GM12878 (cell line): ENCODE data around the gene ITM2C. TPM values are rescaled to one million over a fixed set of nuclear protein-coding genes. Genes with fewer than 3 reads are reported as not detected.

Source experiments
- ATAC-seq: fragments of 200-7000 bp; cut with Tn5 transposase; 3 replicates; pipeline ENCODE4 v1.9.1; 2020; ENCODE audit warnings: mild to moderate bottlenecking, moderate library complexity
- BruUV-seq: library from RNA; stranded (reverse); fragments of 400-500 nt; replicated peaks from 2 replicates; lab custom pipeline; 2021; lab: Mats Ljungman, UMichigan
- CTCF ChIA-PET: fragments of 300-600 bp; sonication (Branson Sonifier 250); formaldehyde crosslinking; extraction: SDS; loops from one replicate; lab custom pipeline; 2021; ENCODE audit warnings: inconsistent platforms; lab: Yijun Ruan, JAX
- POLR2A ChIA-PET: fragments of 350-600 bp; formaldehyde crosslinking; extraction: SDS; loops from one replicate; lab custom pipeline; 2021; ENCODE audit warnings: inconsistent platforms; lab: Charles Lee
- RAD21 ChIA-PET: fragments of 300-600 bp; sonication (Branson Sonifier 250); formaldehyde crosslinking; loops from one replicate; lab custom pipeline; 2023; ENCODE audit warnings: antibody characterized with exemption; ENCODE audit not compliant: unreplicated experiment; lab: Charles Lee
- SMC1A ChIA-PET: fragments of 300-600 bp; sonication (Branson Sonifier 250); formaldehyde crosslinking; loops from one replicate; lab custom pipeline; 2023; ENCODE audit not compliant: unreplicated experiment, uncharacterized antibody; lab: Charles Lee
- DNase-seq: peaks from one replicate; pipeline ENCODE4 v3.0.0-alpha.2; 2011; ENCODE audit warnings: low read depth, low spot score
- FAIRE-seq: peaks from 3 replicates; lab custom pipeline; 2011; peaks lifted over from hg19 to GRCh38; lab: Jason Lieb, UNC
- H2AFZ ChIP-seq: 2 replicates; pipeline ENCODE4 v1.6.0; 2011; ENCODE audit warnings: low read depth, low read length, control low read depth; ENCODE audit not compliant: control insufficient read depth
- H3K27ac ChIP-seq: 2 replicates; pipeline ENCODE4 v1.5.1; 2011; ENCODE audit warnings: control low read depth; ENCODE audit not compliant: control insufficient read depth, insufficient read depth
- H3K27me3 ChIP-seq, 2 experiments: replicated peaks in 1 of 2; 2 replicates each; pipeline versions ENCODE4 v1.6.0 to v1.6.1; 2011; ENCODE audit warnings: low read length in 1 of 2; ENCODE audit not compliant: control insufficient read depth in 2 of 2, insufficient read depth in 2 of 2
- H3K36me3 ChIP-seq, 2 experiments: 2 replicates each; pipeline ENCODE4 v1.5.1; 2011; ENCODE audit warnings: low read length in 1 of 2; ENCODE audit not compliant: control insufficient read depth in 2 of 2, insufficient read depth in 2 of 2
- H3K4me1 ChIP-seq: 2 replicates; pipeline ENCODE4 v1.6.1; 2011; ENCODE audit warnings: mild to moderate bottlenecking, low read length, moderate library complexity, mixed read lengths; ENCODE audit not compliant: control insufficient read depth, insufficient read depth
- H3K4me2 ChIP-seq: 2 replicates; pipeline ENCODE4 v1.6.0; 2011; ENCODE audit warnings: control low read depth; ENCODE audit not compliant: control insufficient read depth, insufficient read depth
- H3K4me3 ChIP-seq: fragments of 200-600 bp; sonication (generic); 2 replicates; pipeline ENCODE4 v1.5.1; 2016
- H3K79me2 ChIP-seq: 2 replicates; pipeline ENCODE4 v1.6.0; 2011; ENCODE audit warnings: low read length; ENCODE audit not compliant: control insufficient read depth, insufficient read depth
- H3K9ac ChIP-seq: 2 replicates; pipeline ENCODE4 v1.8.0; 2011; ENCODE audit warnings: low read length, control low read depth, mixed read lengths; ENCODE audit not compliant: control insufficient read depth, insufficient read depth
- H3K9me3 ChIP-seq: replicated peaks from 3 replicates; pipeline ENCODE4 v1.5.1; 2011; ENCODE audit warnings: mild to moderate bottlenecking, low read length; ENCODE audit not compliant: control insufficient read depth, insufficient read depth
- H4K20me1 ChIP-seq: 2 replicates; pipeline ENCODE4 v1.6.0; 2011; ENCODE audit not compliant: control insufficient read depth, insufficient read depth
- E2F8 ChIP-seq: fragments of 450-650 bp; IDR thresholded peaks from 2 replicates; pipeline ENCODE4 v1.6.1; 2018; ENCODE audit warnings: mild to moderate bottlenecking, low read depth, moderate library complexity; ENCODE audit not compliant: partially characterized antibody
- NFIC ChIP-seq: IDR thresholded peaks from 2 replicates; pipeline ENCODE4 v1.6.1; 2012; ENCODE audit warnings: low read depth, mild to moderate bottlenecking, inconsistent platforms, low read length, moderate library complexity
- TCF3 ChIP-seq: IDR thresholded peaks from 2 replicates; pipeline ENCODE4 v1.6.1; 2012; ENCODE audit warnings: low read depth, mild to moderate bottlenecking, low read length, borderline replicate concordance; ENCODE audit not compliant: insufficient read depth
- WGBS: methylation state at CpG from one replicate; pipeline ENCODE4 v1.1.6; 2016; ENCODE audit warnings: low lambda C conversion rate; ENCODE audit not compliant: insufficient replicate concordance, insufficient coverage; ENCODE audit errors: missing lambda C conversion rate; 5-methylcytosine and 5-hydroxymethylcytosine counted together
- in situ Hi-C: fragments of 300-500 bp; cut with MboI; formaldehyde crosslinking; loops from 9 replicates; pipeline ENCODE4 v1.14.3; 2018; ENCODE audit warnings: mixed read lengths
- intact Hi-C: fragments of 100-400 bp; cut with micrococcal nuclease; formaldehyde crosslinking; loops from one replicate; pipeline ENCODE4 v1.14.2; 2022; ENCODE audit not compliant: unreplicated experiment
- polyA plus RNA-seq, 11 experiments: library from polyadenylated mRNA; depleted of rRNA in 4 of 11; unstranded in 6 of 11; stranded (reverse) in 5 of 11; fragments of >200 nt; fragmentation: Nextera tagmentation in 4 of 11; fragmentation: Illumina TruSeq in 1 of 11; extraction: Ambion mirVana in 4 of 11; extraction: Trizol in 1 of 11; gene quantifications; 1 replicate in 1 of 11; 2 replicates in 10 of 11; pipeline versions ENCODE4 v1.2.1 to v1.2.3, GENCODE V29; 2011 to 2016; ENCODE audit warnings: inconsistent platforms in 2 of 11, missing spikeins in 2 of 11, low read depth in 1 of 11
- total RNA-seq, 4 experiments: library from RNA; depleted of rRNA in 3 of 4; stranded (reverse); fragments of >200 nt in 3 of 4; fragmentation: Illumina TruSeq in 1 of 4; extraction: Trizol in 1 of 4; gene quantifications; 2 replicates each; pipeline versions ENCODE4 v1.2.1 to v1.2.3, GENCODE V29; 2013 to 2021

Gene ITM2C
- total and polyA plus RNA-seq, 10 of the 15 experiments (the other 5 are each of a cell fraction or from before 2014, with no cell fraction given): 5.4 to 195 (median 149) TPM

- H3K4me2 ChIP-seq: no peak overlapping the region
- no peak for FAIRE-seq
- ChIA-PET CTCF (interaction anchor here (0.7 to 10.1 kb wide), 10 partner anchors 8 to 84 kb away, joined by 3 to 198 read pairs (median 4); partner anchors contain the start of gene GPR55), RAD21 (interaction anchor here (2.3 to 8.3 kb wide), 3 partner anchors 9 to 81 kb away, joined by 6 to 99 read pairs (median 58); partner anchors contain the start of gene GPR55), POLR2A (interaction anchor here (1.1 to 1.3 kb wide), 3 partner anchors 16 to 19 kb away, joined by 3 read pairs; no protein-coding TSS in a partner anchor), SMC1A (interaction anchor here (1.0 to 10.6 kb wide), 4 partner anchors 9 to 81 kb away, joined by 3 to 122 read pairs (median 8); partner anchors contain the start of gene GPR55)
- 96% methylated on average over 15 of the region's 15 CpGs for WGBS
- peaks cover under 1% of the 10 kb centered on the region for H3K79me2 ChIP-seq
- H3K9me3 ChIP-seq: no peaks in the 10 kb centered on the region
- H3K4me3 ChIP-seq: no peak overlapping the region
- no peak overlapping the region for H3K27ac ChIP-seq
- H3K9ac ChIP-seq: no peak overlapping the region
- no peak for DNase-seq
- no peak for ATAC-seq
- H3K4me1 ChIP-seq: peaks cover 14% of the 10 kb centered on the region
- no peaks in the 10 kb centered on the region for H3K27me3 ChIP-seq
- in situ Hi-C loops: loop anchor here (5.0 kb wide), 2 partner anchors 82 to 147 kb away; no protein-coding TSS in a partner anchor
- BruUV-seq: no TSS peak
- TF ChIP-seq NFIC: no peak
- no peak for TF ChIP-seq E2F8
- 0 out of 2 replicates have a peak, but pooled peaks have one; percentile 19 for TF ChIP-seq TCF3
- peaks cover 13 to 35% of the 10 kb centered on the region in 2 experiments; a peak in 3 of 4 replicates for H3K36me3 ChIP-seq
- no peak overlapping the region for H2AFZ ChIP-seq
- peaks cover 2% of the 10 kb centered on the region; the same call in 1 of the 2 replicates for H4K20me1 ChIP-seq
- intact Hi-C loops: loop anchor here (5.0 kb wide), 1 partner anchor 83 kb away; no protein-coding TSS in a partner anchor
These were observed 40.2 kb downstream of the ITM2C start for GRCh38 chr2:230904856-230905447.
